HG03571 (cell line): Measurements from ENCODE around the gene PROS1.
"Not testable (repeated sequence)": the region's sequence is repeated elsewhere in the genome, so short reads cannot be mapped to it uniquely, and the experiment has no call there.

Experiments used
- ATAC-seq: cut with Tn5 transposase; IDR thresholded peaks from one replicate; pipeline ENCODE4 v1.9.1; 2021; ENCODE audit not compliant: unreplicated experiment

The PROS1 gene

GRCh38 chr3:93969997-93970396 is 3.7 kb downstream of the PROS1 start:
- no peak for ATAC-seq

DNA sequence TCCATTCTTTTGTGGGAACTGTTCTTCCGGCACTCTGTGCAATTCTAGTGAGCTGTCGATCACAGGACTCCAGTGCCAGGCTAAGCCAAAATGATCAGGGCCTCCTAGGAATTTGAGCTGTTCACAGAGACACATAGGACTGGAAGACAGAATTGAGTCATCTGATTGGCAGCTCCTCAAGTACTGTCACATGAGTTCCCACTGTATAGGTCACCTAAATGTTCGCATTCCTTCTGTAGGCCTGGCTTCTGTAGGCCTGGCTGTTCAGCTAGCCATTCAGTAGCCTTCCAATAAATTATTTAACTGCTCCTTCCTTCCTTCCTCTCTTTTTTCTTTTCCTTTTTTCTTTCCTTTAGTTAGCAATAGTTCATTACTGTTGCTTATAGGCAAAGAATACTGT is 4.3 kb downstream of the PROS1 start:
- no peak for ATAC-seq

GRCh38 chr3:93965106-93965505 is 8.6 kb downstream of the PROS1 start:
- ATAC-seq = not testable (repeated sequence)

DNA sequence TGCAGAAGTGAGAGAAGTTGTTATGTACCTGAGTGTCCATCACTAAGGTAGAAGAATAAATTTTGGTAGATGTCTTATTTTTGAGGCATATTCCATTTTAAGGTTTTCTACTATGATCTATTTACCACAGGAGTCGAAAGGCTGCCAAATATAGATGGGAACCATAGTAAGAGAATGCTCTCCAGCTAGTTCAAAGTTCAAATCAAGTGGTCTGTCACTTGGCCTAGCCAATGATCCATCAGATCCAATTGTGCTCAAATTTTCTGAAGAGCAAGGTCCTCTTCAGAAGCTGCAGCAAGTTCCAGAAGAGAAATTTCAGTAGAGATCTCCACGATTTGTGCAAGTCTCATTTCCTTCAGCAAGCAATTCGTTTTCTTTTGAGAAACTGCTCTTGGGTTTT is 10.9 kb downstream of the PROS1 start:
- no peak for ATAC-seq

GRCh38 chr3:93961489-93961888 is 12.2 kb downstream of the PROS1 start:
- no peak for ATAC-seq

DNA sequence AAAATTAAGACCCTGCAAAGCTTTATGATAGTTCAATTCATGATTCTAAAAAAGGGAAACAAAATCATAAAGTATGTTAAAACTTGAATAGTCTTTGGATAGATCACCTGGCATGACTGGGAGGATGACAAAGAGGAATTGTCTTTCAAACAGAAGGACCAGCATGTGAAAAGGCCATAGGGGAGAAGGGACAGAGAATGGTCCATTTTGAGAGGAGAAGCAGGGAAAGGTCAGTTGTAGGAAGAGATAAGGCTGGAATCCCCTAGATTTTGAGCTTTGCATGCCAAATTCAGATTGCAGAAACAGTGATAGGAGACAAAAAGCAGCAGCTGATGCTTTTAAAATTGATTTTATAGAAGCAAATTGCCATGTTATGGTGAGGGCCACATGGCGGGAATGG is 12.7 kb downstream of the PROS1 start:
- no peak for ATAC-seq

DNA sequence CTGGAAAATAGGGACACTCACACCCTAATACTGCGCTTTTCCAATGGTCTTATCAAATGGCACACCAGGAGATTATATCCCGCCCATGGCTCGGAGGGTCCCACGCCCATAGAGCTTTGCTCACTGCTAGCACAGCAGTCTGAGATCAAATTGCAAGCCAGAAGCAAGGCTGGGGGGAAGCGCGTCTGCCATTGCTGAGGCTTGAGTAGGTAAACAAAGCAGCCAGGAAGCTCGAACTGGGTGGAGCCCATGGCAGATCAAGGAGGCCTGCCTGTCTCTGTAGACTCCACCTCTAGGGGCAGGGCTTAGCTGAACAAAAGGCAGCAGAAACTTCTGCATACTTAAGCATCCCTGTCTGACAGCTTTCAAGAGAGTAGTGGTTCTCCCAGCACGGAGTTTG is 23.7 kb downstream of the PROS1 start:
- not testable (repeated sequence) for ATAC-seq

GRCh38 chr3:93937485-93937884 is 36.2 kb downstream of the PROS1 start:
- ATAC-seq = not testable (repeated sequence)

- ATAC-seq = no peak
Observed at GRCh38 chr3:93936549-93936948, 37.1 kb downstream of the PROS1 start.

DNA sequence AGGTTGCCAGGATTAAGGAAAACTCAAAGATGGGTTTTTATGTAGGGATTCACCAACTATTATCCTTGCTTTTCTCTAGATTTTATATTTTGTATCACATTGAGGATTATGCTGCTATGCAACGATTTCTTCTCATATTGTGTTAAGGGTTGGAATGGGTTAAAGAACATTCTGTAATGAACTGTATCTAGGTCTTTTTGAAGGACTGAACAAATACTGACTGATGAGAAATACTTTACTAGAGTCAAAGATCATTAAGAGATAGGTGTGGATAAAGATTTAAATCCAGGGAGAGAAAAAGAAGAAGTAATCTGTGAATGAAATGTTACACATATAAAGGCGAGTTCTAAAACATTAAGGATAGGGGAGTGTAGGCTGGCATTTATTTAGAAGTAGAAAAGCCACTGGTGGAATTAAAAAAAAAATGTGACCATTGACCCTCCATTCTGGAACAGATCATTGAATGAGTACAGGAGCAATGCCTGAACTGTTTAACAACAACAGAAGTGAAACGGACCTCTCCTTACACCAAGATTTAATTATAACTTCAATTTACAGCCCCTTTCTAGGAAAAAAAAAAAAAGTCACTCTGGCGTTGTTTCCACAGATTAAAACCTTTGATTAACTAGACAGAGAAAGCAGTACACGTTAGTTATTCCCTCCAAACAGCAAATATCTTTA is 39.2 kb downstream of the PROS1 start:
- ATAC-seq = no peak

GRCh38 chr3:93931597-93932229 is 42.0 kb downstream of the PROS1 start:
- no peak for ATAC-seq

DNA sequence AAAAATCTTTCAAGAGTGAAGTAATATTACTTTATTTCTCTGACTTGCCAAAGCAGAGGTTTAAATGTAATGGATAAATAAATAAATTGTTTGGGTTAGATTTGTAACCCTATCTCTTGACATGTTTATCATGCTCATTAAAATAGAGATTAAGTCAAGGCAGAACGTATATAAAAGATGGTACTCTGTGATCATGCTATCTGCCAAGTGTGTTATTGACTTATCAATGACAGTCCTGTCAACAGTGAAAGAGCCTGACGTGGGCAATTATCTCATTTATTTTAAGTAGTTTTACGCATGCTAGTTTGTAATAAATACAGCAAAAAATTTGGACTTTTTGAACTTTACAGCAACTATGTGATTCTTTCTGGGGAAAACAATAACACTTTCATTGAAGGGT is 43.7 kb downstream of the PROS1 start:
- ATAC-seq = no peak

- no peak for ATAC-seq
Observed at GRCh38 chr3:93926789-93927188, 46.9 kb downstream of the PROS1 start.

DNA sequence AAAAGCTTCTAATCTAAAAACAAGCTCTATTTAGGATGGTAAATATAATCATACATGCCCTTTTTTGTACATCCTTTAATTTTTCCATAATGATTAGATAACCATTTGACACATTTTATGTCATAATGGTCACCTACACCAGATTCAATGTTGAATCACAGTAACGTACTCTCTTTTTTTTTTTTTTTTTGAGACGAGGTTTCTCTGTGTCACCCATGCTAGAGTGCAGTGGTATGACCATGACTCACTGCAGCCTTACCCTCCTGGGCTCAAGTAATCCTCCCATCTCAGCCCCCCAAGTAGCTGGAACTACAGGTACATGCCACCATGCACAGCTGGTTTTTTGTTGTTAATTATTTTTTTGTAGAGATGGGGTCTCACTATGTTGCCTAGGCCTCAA is 49.2 kb downstream of the PROS1 start:
- no peak for ATAC-seq

- ATAC-seq = no peak
Observed at GRCh38 chr3:93923006-93923405, 50.7 kb downstream of the PROS1 start.

DNA sequence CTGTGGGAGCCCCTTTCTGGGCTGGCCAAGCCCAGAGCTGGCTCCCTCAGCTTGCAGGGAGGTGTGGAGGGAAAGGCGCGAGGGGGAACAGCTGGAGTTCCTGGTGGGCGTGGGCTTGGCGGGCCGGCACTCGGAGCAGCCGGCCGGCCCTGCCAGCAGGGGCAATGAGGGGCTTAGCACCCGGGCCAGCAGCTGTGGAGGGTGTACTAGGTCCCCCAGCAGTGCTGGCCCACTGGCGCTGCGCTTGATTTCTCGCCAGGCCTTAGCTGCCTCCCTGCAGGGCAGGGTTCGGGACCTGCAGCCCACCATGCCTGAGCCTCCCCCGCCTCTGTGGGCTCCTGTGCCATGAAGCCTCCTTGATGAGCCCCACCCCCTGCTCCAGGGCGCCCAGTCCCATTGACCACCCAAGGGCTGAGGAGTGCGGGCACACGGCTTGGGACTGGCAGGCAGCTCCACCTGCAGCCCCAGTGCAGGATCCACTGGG is 56.1 kb downstream of the PROS1 start:
- not testable (repeated sequence) for ATAC-seq

DNA sequence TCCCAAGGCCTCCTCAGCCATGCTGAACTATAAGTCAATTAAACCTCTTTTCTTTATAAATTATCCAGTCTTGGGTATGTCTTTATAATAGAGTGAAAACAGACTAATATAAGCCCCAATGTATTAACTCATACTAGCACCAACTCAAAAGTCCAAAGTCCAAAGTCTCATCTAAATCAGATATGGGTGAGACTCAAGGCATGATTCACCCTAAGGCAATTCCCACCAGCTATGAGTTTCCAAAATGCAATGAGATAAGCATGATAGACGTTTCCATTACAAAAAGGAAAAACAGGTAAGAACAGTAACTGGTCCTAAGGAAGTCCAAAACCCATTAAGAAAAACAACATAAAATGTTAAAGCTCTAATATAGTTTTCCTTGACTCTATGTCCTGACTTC is 60.1 kb downstream of the PROS1 start:
- not testable (repeated sequence) for ATAC-seq

DNA sequence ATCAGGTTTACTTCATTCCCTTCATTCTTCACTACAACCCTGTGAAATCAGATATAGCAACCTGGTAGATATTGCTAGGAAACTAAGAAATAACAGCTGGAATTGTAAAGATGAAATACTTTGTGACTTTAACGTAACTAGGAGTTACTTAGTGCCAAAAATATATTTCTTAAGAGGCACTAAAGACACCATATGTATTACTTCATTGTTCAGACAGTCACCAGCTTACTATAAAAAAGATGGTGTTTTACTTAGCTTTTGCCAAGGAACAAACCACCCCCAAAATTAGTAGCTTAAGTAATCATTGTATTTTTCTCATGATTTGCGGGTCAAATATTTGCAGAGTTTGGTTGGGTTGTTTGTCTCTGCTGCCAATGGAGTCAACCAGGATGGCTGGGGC is 62.5 kb downstream of the PROS1 start:
- ATAC-seq = no peak

- ATAC-seq = no peak
Observed at GRCh38 chr3:93910097-93910496, 63.6 kb downstream of the PROS1 start.

DNA sequence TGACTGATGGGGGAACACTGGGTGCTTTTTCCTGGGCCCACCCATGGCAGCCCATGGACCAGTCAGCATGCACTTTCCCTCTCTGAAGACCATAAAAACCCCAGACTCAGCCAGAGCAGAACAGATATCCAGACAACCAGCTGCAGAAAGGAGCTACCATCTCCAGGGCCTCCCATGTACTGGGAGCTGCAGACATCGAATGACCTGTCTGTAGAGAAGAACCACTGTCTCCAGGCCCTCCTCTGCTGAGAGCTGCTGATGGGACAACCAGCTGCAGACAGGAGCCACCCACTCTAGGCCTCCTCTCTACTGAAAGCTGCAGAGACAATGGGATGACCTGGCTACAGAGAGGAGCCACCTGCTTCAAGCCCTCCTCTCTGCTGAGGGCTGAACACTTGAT is 66.6 kb downstream of the PROS1 start:
- ATAC-seq = no peak

DNA sequence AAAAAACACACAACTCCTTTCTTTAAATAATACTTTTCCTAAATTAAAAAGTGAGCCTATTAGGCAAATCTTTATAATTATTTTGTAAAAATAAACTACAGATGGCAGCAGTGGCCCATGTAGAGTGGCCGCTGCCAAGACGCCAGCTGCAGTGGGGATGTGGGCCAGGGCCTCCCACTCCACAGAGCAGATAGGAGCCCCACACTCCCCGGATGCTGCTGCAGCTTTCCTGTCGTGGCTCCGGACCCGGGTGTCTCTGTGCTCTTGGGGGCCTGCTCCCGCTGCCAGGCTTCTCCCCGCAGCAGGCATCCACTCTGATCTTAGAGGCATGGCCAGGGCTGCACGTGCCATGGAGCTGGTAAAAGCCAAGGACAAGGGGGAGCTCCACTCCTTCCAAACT is 67.5 kb downstream of the PROS1 start:
- ATAC-seq = no peak

DNA sequence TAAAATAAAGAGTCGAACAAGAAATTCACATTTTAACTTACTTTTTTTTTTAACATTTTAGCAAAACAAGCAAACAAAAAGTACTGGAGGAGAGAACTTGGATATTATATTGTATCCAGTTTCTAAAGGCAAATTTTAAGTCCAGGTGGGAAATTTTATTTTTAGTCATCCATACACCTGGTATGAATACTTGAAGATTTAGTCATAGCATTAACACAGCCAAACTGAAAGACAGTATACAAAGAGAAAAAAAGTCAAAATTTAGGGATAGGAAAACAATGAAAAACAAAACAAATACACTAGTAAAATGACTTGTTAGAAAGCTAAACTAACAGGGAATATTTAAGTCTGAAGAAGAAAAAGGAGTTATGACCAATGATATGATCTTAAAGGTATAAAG is 69.1 kb downstream of the PROS1 start:
- no peak for ATAC-seq
